Motor neuron (in vitro differentiated cells): ENCODE results near the gene PROS1. TPM values are rescaled to one million over a fixed set of nuclear protein-coding genes. Genes with fewer than 3 reads are reported as not detected.
A peak's percentile ranks its signal among the peaks of the same experiment; 100 is the strongest.
"Not testable (repeated sequence)": the region's sequence is repeated elsewhere in the genome, so short reads cannot be mapped to it uniquely, and the experiment has no call there.

ENCODE experiments used
- ATAC-seq, 8 experiments: fragments of 200-7000 bp; cut with Tn5 transposase; replicated peaks in 6 of 8; 2 replicates each; pipeline ENCODE4 v1.8.0; 2021; ENCODE audit warnings: mild to moderate bottlenecking in 8 of 8, moderate library complexity in 8 of 8
- H3K27ac ChIP-seq, 2 donors: fragments of 250-450 bp; sonication (Bioruptor Pico); 2 replicates each; pipeline ENCODE4 v1.9.0; 2021; ENCODE audit warnings: antibody characterized with exemption in 2 of 2, mild to moderate bottlenecking in 2 of 2, moderate library complexity in 1 of 2
- H3K4me1 ChIP-seq, 2 donors: fragments of 250-450 bp; sonication (Bioruptor Pico); replicated peaks in 1 of 2; 2 replicates each; pipeline ENCODE4 v1.6.1; 2021; ENCODE audit warnings: antibody characterized with exemption in 2 of 2, mild to moderate bottlenecking in 2 of 2, moderate library complexity in 1 of 2
- H3K4me3 ChIP-seq, 5 donors: fragments of 250-450 bp; sonication (Bioruptor Pico); 2 replicates each; pipeline ENCODE4 v1.9.0; 2021; ENCODE audit warnings: antibody characterized with exemption in 5 of 5, mild to moderate bottlenecking in 5 of 5, moderate library complexity in 4 of 5
- whole genome bisulfite sequencing, 10 experiments: fragments of 450-650 bp; shearing (Covaris generic); methylation state at CpG; one replicate each; pipeline ENCODE4 v1.0.0; 2022; 5-methylcytosine and 5-hydroxymethylcytosine counted together
- in situ Hi-C, 9 experiments: fragments of 400-800 bp; cut with MboI; loops; one replicate each; pipeline ENCODE4 v1.15.0; 2021; ENCODE audit warnings: low sequenced_read_pairs in 9 of 9, low pct_unique_long_range_greater_than_20kb in 2 of 9; ENCODE audit not compliant: unreplicated experiment in 9 of 9
- total RNA-seq, 8 experiments: library from RNA; unstranded; fragments of 300-600 nt; gene quantifications; 2 replicates each; pipeline versions ENCODE4 v1.2.3 to v1.2.4, GENCODE V29; 2022

The PROS1 gene
- total RNA-seq, 8 experiments from 2014 or later = 0.70 to 80.9 (median 14.7) TPM

- H3K27ac ChIP-seq = no peak overlapping the region
- 0 to 100% (median 89%) methylated on average over 1 to 2 of the region's 2 CpGs; no CpG with 5 or more reads in 1 of the 10 experiments for WGBS, 10 experiments
- in situ Hi-C loops = no loop called here
- ATAC-seq = no peak
- no peaks in the 10 kb centered on the region for H3K4me1 ChIP-seq
- no peak overlapping the region for H3K4me3 ChIP-seq
Measured at GRCh38 chr3:93911206-93911605, 62.5 kb downstream of the PROS1 start.

DNA sequence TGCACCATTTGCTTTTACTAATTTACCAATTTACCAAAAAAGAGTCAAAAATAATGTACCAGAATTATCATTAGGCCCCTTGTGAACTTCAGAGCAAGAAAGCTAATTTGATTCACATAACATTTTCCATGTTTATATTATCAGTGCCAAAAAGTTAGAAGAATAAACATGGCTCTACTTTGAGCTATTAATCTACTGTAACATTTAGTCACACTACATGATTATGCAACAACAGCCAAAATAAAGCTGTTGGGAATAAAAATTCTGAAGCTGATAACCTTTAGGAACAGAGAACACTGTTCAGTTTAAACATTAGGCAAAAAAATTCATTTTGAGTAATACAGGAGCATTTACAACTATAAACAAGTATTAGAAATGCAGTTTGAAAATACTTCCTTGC is 63.6 kb downstream of the PROS1 start:
- Histone ChIP-seq H3K4me1 (no peaks in the 10 kb centered on the region), H3K27ac (no peak overlapping the region), H3K4me3 (no peak overlapping the region)
- ATAC-seq = no peak
- in situ Hi-C loops = no loop called here

- 83 to 100% (median 100%) methylated on average over 1 of the region's 1 CpG; no CpG with 5 or more reads in 7 of the 10 experiments for WGBS, 10 experiments
- no peak for ATAC-seq
- H3K4me3 ChIP-seq = no peak overlapping the region
- in situ Hi-C loops = no loop called here
- no peak overlapping the region for H3K27ac ChIP-seq
- H3K4me1 ChIP-seq = no peaks in the 10 kb centered on the region
Measured at GRCh38 chr3:93907132-93907531, 66.6 kb downstream of the PROS1 start.

DNA sequence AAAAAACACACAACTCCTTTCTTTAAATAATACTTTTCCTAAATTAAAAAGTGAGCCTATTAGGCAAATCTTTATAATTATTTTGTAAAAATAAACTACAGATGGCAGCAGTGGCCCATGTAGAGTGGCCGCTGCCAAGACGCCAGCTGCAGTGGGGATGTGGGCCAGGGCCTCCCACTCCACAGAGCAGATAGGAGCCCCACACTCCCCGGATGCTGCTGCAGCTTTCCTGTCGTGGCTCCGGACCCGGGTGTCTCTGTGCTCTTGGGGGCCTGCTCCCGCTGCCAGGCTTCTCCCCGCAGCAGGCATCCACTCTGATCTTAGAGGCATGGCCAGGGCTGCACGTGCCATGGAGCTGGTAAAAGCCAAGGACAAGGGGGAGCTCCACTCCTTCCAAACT is 67.5 kb downstream of the PROS1 start:
- ATAC-seq = no peak
- no peak overlapping the region for H3K4me3 ChIP-seq
- H3K4me1 ChIP-seq = no peaks in the 10 kb centered on the region
- in situ Hi-C loops = no loop called here
- 46 to 100% (median 80%) methylated on average over 2 to 6 of the region's 9 CpGs; no CpG with 5 or more reads in 6 of the 10 experiments for WGBS, 10 experiments
- H3K27ac ChIP-seq = no peak overlapping the region

DNA sequence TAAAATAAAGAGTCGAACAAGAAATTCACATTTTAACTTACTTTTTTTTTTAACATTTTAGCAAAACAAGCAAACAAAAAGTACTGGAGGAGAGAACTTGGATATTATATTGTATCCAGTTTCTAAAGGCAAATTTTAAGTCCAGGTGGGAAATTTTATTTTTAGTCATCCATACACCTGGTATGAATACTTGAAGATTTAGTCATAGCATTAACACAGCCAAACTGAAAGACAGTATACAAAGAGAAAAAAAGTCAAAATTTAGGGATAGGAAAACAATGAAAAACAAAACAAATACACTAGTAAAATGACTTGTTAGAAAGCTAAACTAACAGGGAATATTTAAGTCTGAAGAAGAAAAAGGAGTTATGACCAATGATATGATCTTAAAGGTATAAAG is 69.1 kb downstream of the PROS1 start:
- no peak for ATAC-seq
- Histone ChIP-seq H3K4me1 (no peaks in the 10 kb centered on the region), H3K27ac (no peak overlapping the region), H3K4me3 (no peak overlapping the region)
- WGBS, 10 experiments = 20 to 100% (median 94%) methylated on average over 1 of the region's 1 CpG
- in situ Hi-C loops = no loop called here

GRCh38 chr3:93878250-93879017 is 95.3 kb downstream of the PROS1 start:
- H3K27ac ChIP-seq, H3K4me1 ChIP-seq, in situ Hi-C loops, H3K4me3 ChIP-seq: not testable (repeated sequence)
- peak in 2 of 8 experiments; percentile 38 to 67 for ATAC-seq
- WGBS, 10 experiments = 22 to 100% (median 80%) methylated on average over 1 to 3 of the region's 3 CpGs; no CpG with 5 or more reads in 1 of the 10 experiments

DNA sequence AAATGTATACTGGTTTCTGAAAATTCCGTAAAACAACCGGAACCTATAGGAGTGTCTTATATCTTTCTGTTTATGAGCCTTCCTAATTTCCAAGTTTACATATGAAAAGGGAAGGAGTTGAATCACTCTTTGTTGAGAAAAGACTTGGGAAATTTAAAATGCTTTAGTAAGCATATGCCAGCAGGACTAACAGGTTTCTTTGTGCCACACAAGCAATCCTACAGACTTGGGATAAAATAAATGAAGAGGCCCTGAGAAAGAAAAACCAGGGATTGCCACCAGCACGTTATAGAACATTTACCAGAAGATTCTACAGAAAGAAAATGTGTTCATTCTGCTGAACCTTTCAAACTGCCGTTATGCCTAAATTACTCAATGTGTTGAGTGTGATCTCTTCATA is 96.3 kb downstream of the PROS1 start:
- H3K27ac ChIP-seq, H3K4me1 ChIP-seq, H3K4me3 ChIP-seq, ATAC-seq, in situ Hi-C loops: not testable (repeated sequence)
- 43 to 100% (median 72%) methylated on average over 1 to 4 of the region's 4 CpGs for WGBS, 10 experiments

DNA sequence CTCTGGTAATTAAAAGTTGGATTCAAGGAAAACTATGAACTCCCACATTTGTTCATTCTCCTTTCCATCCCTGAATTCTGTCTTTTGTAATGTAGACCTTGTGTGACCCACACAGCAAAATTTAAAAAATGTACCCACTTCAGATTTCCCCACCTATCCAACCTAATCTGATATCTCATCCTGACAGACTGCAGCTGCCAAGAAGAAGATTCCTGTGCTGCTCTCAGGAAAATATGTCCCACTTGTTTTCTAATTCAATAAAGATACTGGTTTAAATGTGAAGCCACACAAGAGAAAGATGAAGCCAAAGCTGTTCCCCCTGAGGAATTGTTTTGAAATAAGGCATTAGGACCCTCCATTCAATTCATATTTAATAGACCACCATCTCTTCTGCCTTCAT is 100.3 kb downstream of the PROS1 start:
- in situ Hi-C loops, H3K27ac ChIP-seq, H3K4me3 ChIP-seq, H3K4me1 ChIP-seq, ATAC-seq: not testable (repeated sequence)

GRCh38 chr3:93867425-93867824 is 106.3 kb downstream of the PROS1 start:
- Histone ChIP-seq H3K4me3 (no peak overlapping the region), H3K27ac (no peak overlapping the region), H3K4me1 (no peaks in the 10 kb centered on the region)
- ATAC-seq = no peak
- in situ Hi-C loops = no loop called here

DNA sequence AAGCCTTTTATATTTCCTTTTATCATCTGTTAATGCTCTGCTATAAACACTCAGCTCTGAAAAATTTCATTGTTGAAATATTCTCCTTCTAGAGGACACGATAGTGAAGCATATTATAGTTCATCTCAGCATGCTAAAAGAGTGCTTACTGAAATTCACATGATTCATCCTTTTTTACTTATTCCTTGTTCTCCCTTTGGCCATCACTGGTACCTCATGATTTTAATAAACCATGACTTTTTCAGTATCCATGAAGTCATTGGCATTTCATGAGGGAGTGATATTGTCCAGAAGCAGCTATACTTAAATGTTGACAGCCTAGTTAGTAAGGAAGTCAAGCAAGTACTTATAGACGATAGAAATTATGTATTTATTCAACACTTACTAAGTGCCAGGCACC is 112.7 kb downstream of the PROS1 start:
- WGBS, 10 experiments = 0 to 100% (median 19%) methylated on average over 1 to 2 of the region's 2 CpGs; no CpG with 5 or more reads in 1 of the 10 experiments
- in situ Hi-C loops = no loop called here
- H3K4me1 ChIP-seq = no peaks in the 10 kb centered on the region
- no peak overlapping the region for H3K4me3 ChIP-seq
- no peak overlapping the region for H3K27ac ChIP-seq
- ATAC-seq = peak in 2 of 8 experiments; percentile 23 to 70

DNA sequence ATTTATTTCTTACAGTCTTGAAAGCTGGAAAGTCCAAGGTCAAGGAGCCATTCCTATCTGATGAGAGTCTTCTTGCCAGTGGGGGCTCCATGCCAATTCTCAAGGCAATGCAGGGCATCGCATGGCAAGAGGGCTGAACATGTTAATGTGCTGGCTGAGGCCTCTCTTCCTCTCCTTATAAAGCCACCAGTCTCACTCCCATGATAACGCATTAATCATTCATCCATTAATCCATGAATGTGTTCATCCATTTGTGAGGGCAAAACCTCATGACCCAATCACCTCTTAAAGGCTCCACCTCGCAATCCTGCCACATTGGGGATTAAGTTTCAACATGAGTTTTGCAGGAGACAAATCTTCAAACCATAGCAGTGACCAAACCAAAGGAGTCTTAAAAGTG is 118.3 kb downstream of the PROS1 start:
- Histone ChIP-seq H3K4me1 (no peaks in the 10 kb centered on the region), H3K27ac (no peak overlapping the region), H3K4me3 (no peak overlapping the region)
- WGBS, 10 experiments = 10 to 100% (median 63%) methylated on average over 1 to 3 of the region's 3 CpGs; no CpG with 5 or more reads in 2 of the 10 experiments
- no peak for ATAC-seq
- in situ Hi-C loops = no loop called here

DNA sequence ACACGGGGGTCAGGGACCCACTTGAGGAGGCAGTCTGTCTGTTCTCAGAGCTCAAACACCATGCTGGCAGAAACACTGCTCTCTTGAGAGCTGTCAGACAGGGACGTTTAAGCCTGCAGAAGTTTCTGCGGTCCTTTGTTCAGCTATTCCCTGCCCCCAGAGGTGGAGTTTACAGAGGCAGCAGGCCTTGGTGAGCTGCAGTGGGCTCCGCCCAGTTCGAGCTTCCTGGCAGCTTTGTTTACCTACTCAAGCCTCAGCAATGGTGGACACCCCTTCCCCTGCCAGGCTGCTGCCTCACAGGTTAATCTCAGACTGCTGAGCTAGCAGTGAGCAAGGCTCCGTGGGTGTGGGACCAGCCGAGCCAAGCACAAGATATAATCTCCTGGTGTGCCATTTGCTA is 121.5 kb downstream of the PROS1 start:
- WGBS, 10 experiments = 33 to 75% (median 58%) methylated on average over 2 of the region's 7 CpGs; no CpG with 5 or more reads in 6 of the 10 experiments
- H3K4me1 ChIP-seq, in situ Hi-C loops, H3K27ac ChIP-seq, ATAC-seq, H3K4me3 ChIP-seq: not testable (repeated sequence)

DNA sequence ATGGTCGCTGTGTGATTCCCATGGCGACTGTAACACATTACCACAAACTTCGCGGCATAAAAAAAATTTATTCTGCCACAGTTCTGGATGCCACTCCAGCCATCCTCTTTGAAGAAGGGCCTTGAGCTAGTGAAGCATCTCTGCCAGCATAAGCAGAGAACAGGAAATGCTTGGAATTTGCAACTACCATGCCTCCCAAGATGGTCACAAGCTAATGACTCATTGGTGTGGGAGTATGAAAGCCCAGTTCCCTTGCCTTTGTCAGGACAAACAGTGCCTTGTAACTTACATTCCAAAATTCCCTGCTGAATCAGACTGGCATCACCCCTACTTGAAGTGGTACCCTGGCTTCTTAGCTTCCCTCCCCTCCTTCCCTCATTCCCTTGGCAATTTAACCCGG is 129.7 kb downstream of the PROS1 start:
- Histone ChIP-seq H3K27ac (no peak overlapping the region), H3K4me1 (no peaks in the 10 kb centered on the region), H3K4me3 (no peak overlapping the region)
- peak in 3 of 8 experiments; percentile 39 to 88 (median 78) for ATAC-seq
- in situ Hi-C loops = no loop called here
- 0 to 93% (median 60%) methylated on average over 2 to 5 of the region's 5 CpGs; no CpG with 5 or more reads in 1 of the 10 experiments for WGBS, 10 experiments

- WGBS, 10 experiments = 0 to 50% (median 33%) methylated on average over 1 of the region's 1 CpG; no CpG with 5 or more reads in 5 of the 10 experiments
- H3K27ac ChIP-seq, in situ Hi-C loops, H3K4me3 ChIP-seq, H3K4me1 ChIP-seq, ATAC-seq: not testable (repeated sequence)
Measured at GRCh38 chr3:93839193-93839592, 134.5 kb downstream of the PROS1 start.
